ENCODE data around the gene RHBDL2. TPM values are rescaled to one million over a fixed set of nuclear protein-coding genes. Genes with fewer than 3 reads are reported as not detected.
"Not testable (repeated sequence)": the region's sequence is repeated elsewhere in the genome, so short reads cannot be mapped to it uniquely, and the experiment has no call there.

RHBDL2 gene
- total RNA-seq, 2 donors from 2014 or later = 1.2 TPM; not detected in 1

DNA sequence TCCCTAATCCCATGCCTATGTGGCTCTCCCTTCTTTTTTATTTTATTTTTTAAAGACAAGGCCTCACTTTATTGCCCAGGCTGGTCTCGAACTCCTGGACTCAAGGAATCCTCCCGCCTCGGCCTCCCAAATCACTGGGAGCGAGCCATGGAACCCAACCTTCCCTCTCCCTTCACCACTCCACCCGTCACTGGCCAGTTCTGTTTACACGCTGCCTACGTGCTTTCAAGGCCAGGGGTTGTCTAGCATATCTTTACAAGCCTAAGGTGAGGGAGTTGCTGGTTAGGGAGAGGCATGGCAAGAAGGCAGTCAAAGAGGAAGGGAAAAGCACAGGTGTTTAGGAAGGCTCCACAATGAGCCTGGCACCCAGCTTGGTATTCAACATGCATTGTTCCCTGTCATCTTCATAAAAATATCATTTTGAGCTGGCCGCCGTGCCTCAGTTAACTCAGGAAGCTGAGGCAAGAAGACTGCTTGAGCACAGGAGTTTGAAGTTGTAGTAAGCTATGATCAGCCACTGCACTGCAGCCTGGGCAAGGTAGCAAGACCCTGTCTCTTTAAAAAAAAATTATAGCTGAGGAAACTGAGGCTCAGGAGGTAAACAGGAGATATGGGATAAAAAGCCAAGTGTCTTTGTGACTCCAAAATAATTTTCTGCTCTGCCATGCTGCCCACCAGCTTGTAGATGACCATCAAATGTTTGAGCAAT, 1.1 kb downstream of the RHBDL2 start:
- no peak for DNase-seq (ENCODE audit: low spot score)
- intact Hi-C loops (cut with DNase I) = no loop called here

DNA sequence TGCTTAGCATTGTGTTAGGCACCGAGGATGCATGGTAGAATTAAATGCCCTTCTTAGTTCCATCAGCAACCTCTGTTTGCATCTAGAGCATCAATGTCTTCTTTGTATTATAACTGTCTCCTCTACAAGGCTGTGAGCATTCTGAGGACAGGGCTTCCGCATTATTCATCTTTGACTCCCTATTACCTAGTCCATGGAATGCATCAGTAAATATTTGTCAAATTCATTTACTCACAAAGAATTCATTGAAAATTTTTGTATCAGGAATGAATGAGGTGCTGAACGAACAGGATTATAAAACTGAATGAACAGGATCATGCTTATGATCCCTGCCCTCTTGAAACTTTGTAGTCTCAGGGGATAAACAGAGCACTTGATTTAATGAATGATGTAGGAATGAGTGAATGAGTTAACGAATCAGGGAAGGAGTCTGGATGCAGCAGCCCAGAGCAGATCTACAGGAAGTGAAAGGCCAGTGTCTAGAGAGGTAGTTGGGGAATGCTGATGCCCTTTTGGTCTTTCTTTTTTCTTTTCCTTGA, 2.8 kb downstream of the RHBDL2 start:
- intact Hi-C loops (cut with DNase I) = no loop called here
- no peak for DNase-seq (ENCODE audit: low spot score)

DNA sequence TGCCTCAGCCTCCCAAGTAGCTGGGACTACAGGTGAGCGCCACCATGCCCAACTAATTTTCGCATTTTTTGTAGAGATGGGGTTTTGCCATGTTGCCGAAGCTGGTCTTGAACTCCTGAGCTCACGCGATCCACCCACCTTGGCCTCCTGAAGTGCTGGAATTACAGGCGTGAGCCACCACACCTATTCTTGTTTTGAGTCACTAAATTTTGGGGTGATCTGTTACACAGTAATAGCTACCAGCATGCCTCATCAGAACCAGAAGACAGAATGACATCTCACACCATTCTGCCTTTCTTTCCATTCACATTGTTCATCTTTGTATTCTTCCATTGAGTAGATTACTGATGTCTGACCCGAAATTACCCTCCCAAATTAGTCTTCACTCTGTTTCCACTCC, 9.1 kb downstream of the RHBDL2 start:
- DNase-seq (ENCODE audit: low spot score) = no peak

DNA sequence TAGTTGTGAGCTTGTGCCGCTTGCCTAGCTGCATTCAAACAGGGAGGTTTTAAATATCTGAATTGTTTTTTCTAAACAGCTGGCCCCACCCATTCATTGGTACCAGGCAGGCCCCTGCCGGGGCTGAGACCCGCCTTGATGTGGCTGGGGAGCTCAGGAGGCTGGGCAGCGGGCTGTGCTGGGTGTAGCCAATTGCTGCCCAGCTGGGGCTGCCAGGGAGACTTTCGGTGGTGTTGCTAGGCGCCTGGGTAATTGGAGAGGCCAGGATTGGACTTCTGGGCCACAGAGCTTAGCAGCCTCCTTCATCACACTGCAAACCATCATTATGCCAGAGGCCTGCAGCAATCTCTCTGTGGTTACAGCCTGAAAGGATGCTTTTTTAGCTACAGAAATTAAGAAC, 12.2 kb downstream of the RHBDL2 start:
- intact Hi-C loops (cut with DNase I) = no loop called here

More for the DNA sequence above, 9.1 kb downstream of the RHBDL2 start:
- intact Hi-C loops (cut with DNase I) = no loop called here

DNA sequence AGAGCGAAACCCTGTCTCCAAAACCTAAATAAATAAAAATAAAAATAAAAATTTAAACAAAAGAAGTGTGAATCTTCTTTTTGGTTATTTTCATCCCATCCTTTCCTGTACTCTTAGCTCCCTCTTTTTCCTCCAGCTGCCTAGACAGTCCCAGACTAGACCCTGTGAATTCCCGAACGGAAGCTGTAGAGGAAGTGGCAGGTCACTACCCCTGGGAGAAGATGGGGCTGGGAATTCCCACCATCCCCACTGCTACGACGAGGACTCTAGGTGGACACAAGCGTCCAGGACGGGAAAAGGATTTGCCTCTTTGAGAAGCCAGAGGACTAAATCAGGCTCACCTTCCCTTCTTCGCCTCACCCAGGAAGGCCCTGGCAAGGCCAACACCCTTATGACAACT, 12.6 kb downstream of the RHBDL2 start:
- intact Hi-C loops (cut with DNase I) = no loop called here
- no peak for DNase-seq (ENCODE audit: low spot score)

More for the DNA sequence above, 12.2 kb downstream of the RHBDL2 start:
- no peak for DNase-seq (ENCODE audit: low spot score)

DNA sequence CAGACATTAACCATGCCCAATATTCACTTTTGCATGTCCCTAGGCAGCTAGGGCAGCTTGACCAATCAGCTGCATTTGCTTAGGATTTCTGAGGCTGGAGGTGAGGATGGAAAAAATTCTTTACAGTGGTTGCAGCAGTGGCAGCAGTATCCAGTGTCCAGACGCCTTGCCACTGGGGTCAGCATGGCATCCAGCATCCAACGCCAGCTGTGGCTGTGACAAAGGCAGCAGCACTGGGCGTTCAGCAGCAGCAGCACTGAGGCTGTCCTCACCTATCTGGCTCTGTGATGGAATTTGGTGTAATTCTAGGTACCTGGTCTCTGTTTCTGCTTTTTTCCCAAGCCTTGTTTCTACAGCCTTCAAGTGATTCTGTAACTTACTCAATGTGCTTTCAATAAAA, 15.5 kb downstream of the RHBDL2 start:
- DNase-seq (ENCODE audit: low spot score) = no peak
- intact Hi-C loops (cut with DNase I) = no loop called here

DNA sequence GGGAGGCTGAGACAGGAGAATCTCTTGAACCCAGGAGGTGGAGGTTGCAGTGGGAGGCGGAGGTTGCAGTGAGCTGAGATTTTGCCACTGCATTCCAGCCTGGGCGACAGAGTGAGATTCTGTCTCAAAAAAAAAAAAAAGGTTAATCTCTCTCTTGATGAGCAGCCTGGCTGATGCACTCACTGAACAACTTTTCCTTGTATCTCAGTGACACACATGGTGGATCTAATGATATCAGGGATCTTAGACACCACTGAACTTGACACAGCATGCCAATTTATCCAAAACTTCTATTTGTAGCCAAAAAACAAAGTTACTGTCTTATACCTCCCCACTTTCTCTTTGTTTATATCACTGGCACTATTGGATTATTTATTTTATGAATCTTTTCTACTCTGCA, 16.2 kb downstream of the RHBDL2 start:
- intact Hi-C loops (cut with DNase I) = no loop called here
- no peak for DNase-seq (ENCODE audit: low spot score)

DNA sequence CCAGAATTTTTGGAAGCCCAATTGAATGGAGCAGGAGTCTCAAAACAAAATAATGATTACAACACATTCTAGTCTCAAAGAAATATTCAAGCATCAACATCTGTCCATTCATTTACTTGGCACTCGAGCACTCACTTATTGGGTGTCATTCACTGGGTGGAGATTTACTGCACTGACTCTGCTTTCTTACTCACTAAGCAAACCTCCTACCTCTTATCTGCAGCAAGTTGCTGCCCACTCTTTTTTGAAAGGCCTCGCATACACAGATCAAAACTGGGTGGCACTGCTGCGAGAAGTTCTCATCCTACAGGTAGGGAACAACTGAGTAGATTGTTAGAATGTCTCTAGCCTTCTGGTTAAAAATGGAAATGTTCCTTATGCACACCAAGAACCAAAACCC, 18.0 kb downstream of the RHBDL2 start:
- no peak for DNase-seq (ENCODE audit: low spot score)
- intact Hi-C loops (cut with DNase I) = no loop called here

DNA sequence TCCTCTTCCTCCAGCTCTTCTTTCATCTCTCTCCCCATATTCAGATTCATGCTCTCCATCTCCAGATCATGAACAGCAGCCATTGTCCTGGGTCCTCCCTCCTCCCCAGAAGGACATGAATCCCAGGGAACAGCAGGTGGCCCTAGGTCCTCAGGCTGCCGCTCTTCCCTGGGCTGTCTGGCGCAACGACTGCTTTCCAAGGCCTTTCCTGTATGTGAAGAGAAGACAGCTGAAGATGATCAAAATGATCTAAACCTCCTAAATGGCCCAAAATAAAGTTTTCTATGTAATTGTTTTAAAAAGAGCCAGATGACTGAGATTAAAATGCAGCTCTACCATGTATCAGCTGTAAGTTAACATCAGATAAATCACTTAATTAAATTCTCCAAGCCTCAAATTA, 22.5 kb downstream of the RHBDL2 start:
- intact Hi-C loops (cut with DNase I) = no loop called here
- DNase-seq (ENCODE audit: low spot score) = no peak

DNA sequence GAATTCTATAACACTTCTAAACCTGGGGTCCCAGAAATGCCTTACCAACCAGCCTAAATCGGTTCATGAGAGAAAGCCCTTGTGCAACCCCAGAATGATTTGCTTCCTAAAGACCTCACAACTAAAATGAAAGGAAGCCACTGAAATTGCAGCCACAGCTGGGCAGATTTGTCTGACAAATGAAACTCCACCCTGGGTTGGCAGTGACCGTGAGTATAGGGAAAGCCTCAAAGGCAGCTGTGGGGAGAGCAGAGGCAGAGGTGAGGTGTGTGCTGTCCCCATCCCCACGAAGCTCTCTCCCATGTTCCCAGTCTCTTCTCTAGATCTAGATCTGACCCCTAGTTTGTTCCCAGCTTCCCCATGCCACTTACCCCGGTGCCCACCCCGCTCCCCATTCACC, 23.1 kb downstream of the RHBDL2 start:
- intact Hi-C loops (cut with DNase I) = no loop called here
- no peak for DNase-seq (ENCODE audit: low spot score)

DNA sequence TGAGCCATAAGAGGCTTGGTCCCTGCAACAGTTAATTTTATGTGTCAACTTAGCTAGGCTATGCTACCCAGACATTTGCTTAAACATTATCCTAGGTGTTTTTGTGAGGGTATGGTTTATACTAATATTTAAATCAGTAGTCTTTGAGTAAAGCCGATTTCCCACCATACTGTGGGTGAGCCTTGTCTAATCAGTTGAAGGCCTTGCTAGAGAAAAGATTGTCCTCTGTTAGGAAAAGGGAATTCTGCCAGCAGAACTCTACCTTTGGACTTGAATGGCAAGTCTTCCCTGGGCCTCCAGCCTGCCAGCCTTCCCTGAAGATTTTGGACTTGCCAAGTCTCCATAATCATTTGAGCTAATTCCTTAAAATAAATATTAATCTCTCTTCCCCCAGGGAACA, 23.9 kb downstream of the RHBDL2 start:
- DNase-seq (ENCODE audit: low spot score) = no peak
- intact Hi-C loops (cut with DNase I) = no loop called here

DNA sequence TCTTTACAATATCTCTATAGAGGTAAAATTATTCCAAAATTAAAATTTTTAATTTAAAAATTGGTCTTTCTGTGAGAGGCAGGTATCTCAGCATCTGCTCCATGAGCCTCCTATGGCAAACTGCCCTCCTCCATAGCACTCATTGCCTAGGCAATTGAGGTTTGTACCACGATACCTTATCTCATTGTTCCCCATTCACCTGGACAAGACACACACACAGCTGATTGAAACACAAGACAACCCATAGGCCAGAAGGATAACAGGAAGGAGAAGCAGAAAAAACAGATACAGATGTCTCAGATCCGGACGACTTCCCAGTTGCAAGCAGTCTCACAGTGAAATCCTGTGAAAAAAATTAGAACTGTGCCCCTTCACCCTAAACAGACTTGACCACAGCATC, 24.3 kb downstream of the RHBDL2 start:
- intact Hi-C loops (cut with DNase I) = no loop called here
- no peak for DNase-seq (ENCODE audit: low spot score)

DNA sequence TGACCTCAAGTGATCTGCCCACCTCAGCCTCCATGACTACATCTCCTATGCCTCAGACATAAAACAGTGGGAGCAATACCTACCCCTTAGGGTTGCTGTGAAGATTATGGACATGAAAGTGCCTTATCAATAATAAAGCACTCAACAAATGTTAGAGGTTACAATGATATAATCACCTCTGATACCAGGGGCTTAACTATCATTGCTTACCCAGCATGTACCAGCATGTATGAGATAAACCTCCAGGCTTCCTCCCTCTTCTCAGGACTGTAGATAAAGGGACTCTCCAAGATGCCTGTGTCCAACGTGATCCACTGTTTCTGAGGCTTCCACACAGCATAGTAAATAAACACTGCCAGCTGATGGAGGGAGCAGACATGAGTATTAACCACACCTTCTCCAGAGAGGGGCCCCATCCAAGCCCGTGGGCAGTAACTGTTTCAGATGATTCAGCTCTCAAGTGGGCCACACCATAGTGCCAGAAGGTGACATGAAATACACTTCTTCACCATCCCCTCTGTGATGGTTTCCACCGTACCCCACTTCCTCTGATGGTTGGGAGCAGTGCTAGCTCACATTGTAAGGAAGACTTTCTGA, 26.2 kb downstream of the RHBDL2 start:
- intact Hi-C loops (cut with DNase I) = no loop called here
- DNase-seq (ENCODE audit: low spot score) = no peak

DNA sequence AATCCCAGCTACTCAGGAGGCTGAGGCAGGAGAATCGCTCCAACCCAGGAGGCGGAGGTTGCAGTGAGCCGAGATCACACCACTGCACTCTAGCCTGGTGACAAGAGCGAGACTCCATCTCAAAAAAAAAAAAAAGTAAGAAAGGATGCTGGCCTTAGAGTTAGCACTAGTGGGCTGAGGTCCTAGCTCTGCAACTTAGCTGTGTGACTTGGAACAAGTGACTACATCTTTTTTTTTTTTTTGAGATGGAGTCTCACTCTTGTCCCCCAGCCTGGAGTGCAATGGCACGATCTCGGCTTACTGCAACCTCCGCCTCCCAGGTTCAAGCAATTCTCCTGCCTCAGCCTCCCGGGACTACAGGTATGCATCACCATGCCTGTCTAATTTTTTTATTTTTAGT, 26.7 kb downstream of the RHBDL2 start:
- DNase-seq (ENCODE audit: low spot score); intact Hi-C loops (cut with DNase I): not testable (repeated sequence)

DNA sequence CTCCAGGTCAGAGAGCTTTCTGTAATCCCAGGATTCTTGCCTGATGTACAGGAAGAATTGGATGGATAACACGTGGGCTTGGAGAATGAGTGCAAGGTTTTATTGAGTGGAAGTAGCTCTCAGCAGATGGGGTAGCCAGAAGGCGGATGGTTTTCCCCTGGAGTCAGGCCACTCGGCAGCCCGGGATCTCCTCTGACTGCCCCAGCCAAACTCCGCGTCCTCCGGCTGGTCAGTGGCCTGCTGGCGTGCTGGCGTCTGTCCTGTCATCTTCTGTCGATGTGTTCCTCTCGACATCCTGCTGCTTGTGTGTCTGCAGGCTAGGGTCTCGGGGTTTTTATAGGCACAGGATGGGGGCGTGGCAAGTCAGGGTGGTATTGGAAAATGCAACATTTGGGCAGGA, 32.8 kb downstream of the RHBDL2 start:
- intact Hi-C loops (cut with DNase I) = no loop called here
- no peak for DNase-seq (ENCODE audit: low spot score)

DNA sequence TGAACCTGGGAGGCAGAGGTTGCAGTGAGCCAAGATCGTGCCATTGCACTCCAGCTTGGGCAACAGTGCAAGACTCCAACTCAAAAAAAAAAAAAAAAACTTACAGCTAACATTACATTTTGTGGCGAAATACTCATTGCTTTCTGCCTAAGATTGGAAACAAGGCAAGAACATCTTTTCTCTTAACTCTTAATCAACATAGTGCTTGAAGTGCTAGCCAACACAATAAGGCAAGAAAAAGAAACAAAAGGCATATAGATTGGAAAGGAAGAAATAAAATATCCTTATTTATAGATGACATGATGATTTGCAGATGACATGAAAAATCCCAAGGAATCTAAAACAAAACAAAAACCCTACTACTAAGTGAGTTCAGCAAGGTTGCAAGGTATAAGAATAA, 35.6 kb downstream of the RHBDL2 start:
- DNase-seq (ENCODE audit: low spot score) = no peak
- intact Hi-C loops (cut with DNase I) = no loop called here

DNA sequence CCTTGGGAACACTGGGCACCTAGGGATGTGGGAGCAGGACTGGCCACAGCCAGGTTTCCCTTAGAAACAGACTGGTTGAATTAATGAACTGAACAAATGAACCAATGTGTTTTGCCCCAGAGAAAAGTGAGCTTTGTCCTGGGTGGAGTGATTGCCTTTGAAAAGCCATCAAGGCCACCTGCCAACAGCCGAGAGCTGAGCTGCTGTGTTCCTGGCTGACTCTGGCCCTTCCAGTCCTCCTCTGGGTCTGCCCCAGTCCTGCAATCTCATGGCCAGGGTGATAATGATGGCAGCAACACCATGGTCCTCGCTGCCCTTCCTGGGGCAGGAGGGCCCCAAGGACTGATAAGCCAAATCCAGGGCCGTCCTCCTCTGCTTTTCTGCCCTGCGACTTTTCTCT, 42.1 kb downstream of the RHBDL2 start:
- intact Hi-C loops (cut with DNase I) = no loop called here
- DNase-seq (ENCODE audit: low spot score) = no peak

DNA sequence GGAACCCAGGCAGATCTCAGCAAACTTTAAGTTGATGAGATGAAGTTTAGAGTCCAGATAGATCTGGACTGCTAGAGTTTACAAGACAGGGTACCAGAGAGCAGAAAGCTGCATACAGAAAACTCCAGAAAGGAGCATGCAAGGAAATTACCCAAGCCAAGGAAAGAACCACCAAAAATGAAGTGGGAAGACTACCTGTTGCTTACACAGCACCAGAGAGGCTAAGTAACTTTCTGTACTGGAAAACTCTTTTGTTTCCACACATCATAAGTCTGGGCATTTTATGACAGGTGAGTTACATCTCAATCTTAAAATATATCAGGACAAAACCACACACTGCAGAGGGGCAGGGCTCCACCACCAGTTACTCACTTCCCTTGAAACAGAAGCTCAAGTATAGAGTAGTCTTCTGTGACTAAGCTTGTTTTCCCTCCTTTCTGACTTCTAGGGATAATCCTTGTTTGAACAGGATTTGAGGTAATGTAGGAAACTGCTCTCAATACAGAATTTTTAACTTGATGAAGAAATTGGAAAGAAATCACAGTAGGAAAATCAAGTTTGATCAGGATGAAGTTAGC, 42.9 kb downstream of the RHBDL2 start:
- DNase-seq (ENCODE audit: low spot score) = no peak
- intact Hi-C loops (cut with DNase I) = no loop called here

DNA sequence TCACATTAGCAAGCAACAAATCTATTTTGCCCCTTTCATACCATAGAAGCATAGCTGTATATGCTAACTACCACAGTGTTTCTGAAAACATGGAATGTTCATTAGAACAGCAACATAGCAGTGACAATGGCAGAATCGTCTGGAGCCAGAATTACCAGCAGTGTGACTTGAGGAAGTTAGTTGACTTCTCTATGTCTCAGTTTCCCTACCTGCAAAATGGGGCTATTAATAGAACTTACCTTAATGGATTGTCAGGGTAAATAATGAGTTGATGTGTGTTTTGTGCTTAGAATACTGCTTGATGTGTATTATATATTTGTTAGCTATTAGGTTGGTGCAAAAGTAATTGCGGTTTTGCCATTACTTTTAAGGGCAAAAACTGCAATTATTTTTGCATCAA, 45.5 kb downstream of the RHBDL2 start:
- no peak for DNase-seq (ENCODE audit: low spot score)
- intact Hi-C loops (cut with DNase I) = no loop called here

DNA sequence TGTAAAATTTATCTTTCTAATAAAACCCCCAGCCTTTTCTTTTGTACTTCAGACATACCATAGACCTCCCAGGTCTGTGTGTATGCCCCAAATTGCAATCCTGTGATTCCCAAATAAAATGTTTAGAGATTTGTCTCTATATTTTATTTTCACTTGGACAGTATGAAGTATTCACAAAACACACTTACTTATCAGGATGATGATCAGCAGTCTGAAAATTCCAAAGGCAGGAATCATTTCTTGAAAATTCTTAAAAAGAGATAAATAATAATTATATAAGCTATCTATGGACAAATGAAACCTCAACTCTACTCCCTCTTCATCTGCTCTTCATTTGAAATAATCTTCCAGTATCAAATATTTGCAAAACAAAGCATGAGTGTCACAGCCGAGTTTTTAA, 48.7 kb downstream of the RHBDL2 start:
- no peak for DNase-seq (ENCODE audit: low spot score)
- intact Hi-C loops (cut with DNase I) = no loop called here

DNA sequence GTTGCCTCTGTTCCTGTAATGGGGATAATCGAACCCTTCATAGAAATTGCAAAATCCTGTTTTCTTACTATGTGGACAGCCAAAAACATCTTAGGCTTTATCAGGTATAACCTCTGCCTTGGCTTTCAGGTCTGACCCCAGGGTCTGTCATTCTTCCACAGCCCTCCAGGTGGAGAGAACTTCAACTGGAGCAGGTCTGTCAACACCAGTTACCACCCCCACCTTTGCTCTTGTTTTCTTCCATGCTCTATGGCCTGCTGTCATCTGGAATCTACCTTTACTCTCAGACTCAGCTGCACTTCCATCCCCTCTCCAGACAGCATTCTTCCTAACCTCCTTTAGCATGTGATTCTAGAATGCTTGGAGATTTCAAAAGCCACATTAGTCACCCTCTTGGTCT, 49.9 kb downstream of the RHBDL2 start:
- no peak for DNase-seq (ENCODE audit: low spot score)
- intact Hi-C loops (cut with DNase I) = no loop called here

Data from posterior vena cava (tissue), 2 donors.